MG63 (cell line): ENCODE data around the gene CNOT9. TPM values are rescaled to one million over a fixed set of nuclear protein-coding genes. Genes with fewer than 3 reads are reported as not detected.
"Not testable (repeated sequence)": the region's sequence is repeated elsewhere in the genome, so short reads cannot be mapped to it uniquely, and the experiment has no call there.

Source experiments
- DNase-seq: peaks from one replicate; pipeline ENCODE4 v3.0.0-alpha.2; 2020
- H3K27me3 ChIP-seq: fragments of 250-450 bp; sonication (Bioruptor Pico); 2 replicates; pipeline ENCODE4 v1.5.1; 2020; ENCODE audit warnings: mild to moderate bottlenecking, moderate library complexity
- H3K36me3 ChIP-seq: fragments of 250-450 bp; sonication (Bioruptor Pico); 2 replicates; pipeline ENCODE4 v1.5.1; 2020; ENCODE audit warnings: mild to moderate bottlenecking, moderate library complexity
- H3K4me3 ChIP-seq: fragments of 250-450 bp; sonication (Bioruptor Pico); 2 replicates; pipeline ENCODE4 v1.5.1; 2020; ENCODE audit warnings: mild to moderate bottlenecking, moderate library complexity
- H3K9me3 ChIP-seq: fragments of 250-450 bp; sonication (Bioruptor Pico); 2 replicates; pipeline ENCODE4 v1.5.1; 2020; ENCODE audit warnings: mild to moderate bottlenecking, moderate library complexity
- total RNA-seq: library from RNA; depleted of rRNA; stranded (reverse); fragments of >200 nt; shearing (Covaris generic); gene quantifications from 2 replicates; pipeline ENCODE4 v1.2.3, GENCODE V29; 2014; ENCODE audit warnings: low replicate concordance; rRNA removed

CNOT9 gene
- 115 and 131 TPM in 2 replicates for total RNA-seq

- Histone ChIP-seq H3K9me3 (no peaks in the 10 kb centered on the region), H3K4me3 (peak within 1 kb of the TSS; percentile 90), H3K27me3 (no peaks in the 10 kb centered on the region), H3K36me3 (peaks cover 50% of the 10 kb centered on the region)
- peak; percentile 98 for DNase-seq
These were observed at the start of gene CNOT9, which contains the start of gene USP37 for GRCh38 chr2:218568190-218569037. Gene CNOT9, plus strand, starts transcription at chr2:218568839. Its CDS starts 116 bp downstream, at chr2:218568955. Gene USP37, minus strand, starts transcription at chr2:218568351. Its CDS starts 9,698 bp downstream, at chr2:218558653.

DNA sequence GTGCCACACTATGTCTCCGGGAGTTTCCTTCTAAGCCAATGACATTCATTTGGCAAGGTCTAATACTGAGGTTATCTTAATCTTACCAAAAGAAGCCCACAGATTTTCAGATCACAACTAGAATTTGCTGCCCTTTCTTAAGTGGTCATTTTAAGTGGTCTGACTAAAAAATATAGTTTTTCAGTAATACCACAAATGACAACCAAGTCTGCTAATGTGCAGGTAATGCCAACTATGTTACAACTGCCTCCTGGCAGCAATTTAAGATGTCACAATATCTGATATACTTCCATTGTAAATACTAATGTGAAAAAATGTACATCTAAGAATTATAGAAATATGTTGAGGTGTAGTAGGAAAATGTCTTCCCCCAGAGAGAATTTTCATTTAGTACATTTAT lies 49.8 kb upstream of the CNOT9 start:
- Histone ChIP-seq H3K36me3 (peaks cover 16% of the 10 kb centered on the region), H3K27me3 (no peaks in the 10 kb centered on the region), H3K4me3 (no peak overlapping the region), H3K9me3 (no peaks in the 10 kb centered on the region)
- DNase-seq, result no peak

DNA sequence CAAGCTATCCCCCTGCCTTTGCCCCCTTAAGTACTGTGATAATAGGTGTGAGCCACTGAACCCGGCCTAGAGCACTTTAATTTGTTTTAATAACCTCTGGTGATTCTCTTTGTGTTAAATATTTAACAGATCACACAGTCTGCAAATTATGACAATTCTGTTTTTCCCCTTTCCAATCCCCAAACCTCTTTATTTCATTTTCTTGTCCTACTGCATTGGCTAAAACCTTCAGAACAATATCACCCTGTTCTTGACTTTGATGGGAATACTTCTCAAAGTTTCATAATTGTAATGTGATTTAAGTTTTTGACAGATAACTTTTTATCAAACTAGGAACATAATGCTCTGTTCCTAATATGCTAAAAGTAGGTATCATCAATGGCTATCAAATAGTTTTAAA lies 45.0 kb upstream of the CNOT9 start:
- Histone ChIP-seq H3K36me3 (peaks cover 50% of the 10 kb centered on the region), H3K27me3 (no peaks in the 10 kb centered on the region), H3K9me3 (no peaks in the 10 kb centered on the region; the same call in 1 of the 2 replicates), H3K4me3 (no peak overlapping the region)
- DNase-seq, result no peak

- not testable (repeated sequence) for H3K9me3 ChIP-seq, H3K4me3 ChIP-seq, H3K27me3 ChIP-seq, DNase-seq
- H3K36me3 ChIP-seq, result peaks cover 79% of the 10 kb centered on the region
These were observed 40.2 kb upstream of the CNOT9 start for GRCh38 chr2:218528409-218528808.

DNA sequence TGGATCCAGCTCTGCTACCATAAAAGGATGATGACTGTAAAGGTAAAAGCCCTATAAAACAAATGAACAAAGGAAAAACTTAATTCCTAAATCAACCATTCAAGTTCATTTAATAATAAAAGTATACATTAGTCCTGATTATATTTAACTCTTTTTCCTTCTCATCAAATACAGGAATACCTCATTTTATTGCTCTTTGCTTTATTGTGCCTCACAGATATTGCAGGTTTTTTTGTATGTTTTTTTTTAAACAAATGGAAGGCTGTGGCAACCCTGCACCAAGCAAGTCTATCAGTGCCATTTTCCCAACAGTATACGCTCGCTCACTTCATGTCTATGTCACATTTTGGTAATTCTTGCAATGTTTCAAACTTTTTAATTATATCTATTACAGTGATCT lies 38.6 kb upstream of the CNOT9 start:
- no peak overlapping the region for H3K4me3 ChIP-seq
- H3K36me3 ChIP-seq, result peaks cover 80% of the 10 kb centered on the region
- no peak for DNase-seq
- H3K27me3 ChIP-seq, result no peaks in the 10 kb centered on the region
- H3K9me3 ChIP-seq, result no peaks in the 10 kb centered on the region; the same call in 1 of the 2 replicates

DNA sequence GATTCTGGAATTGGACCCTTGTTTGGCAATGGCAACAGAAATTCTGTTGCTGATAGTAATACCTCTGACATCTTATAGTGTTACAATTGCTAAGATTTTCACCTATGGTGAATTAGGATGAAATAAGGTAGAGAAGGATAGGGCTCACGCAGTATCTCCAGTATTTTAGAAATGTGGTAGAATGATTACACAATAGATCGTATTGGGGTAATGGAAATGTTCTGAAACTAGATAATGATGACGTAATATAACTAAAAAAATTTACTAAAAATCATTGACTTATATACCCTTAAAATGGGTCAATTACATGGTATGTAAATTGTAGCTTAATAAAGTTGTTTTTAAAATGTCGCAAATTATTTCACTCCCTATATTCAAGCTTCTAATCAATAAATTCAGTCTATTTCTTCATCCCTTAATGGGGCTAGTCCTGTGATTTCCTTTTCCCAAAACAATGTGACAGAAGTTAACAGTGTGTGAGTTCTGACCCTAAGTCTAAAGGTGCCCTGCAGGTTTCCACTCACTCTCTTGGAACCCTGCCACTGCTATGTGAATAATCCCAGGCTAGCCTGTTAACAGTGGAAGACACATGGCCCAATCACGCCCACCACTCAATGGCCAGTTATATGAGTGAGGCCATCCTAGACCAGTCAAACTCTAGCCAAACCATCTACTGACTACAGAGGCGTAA lies 31.7 kb upstream of the CNOT9 start:
- DNase-seq, result peak; percentile 6
- Histone ChIP-seq H3K36me3 (peaks cover 43% of the 10 kb centered on the region), H3K9me3 (no peaks in the 10 kb centered on the region), H3K4me3 (no peak overlapping the region), H3K27me3 (no peaks in the 10 kb centered on the region)

DNA sequence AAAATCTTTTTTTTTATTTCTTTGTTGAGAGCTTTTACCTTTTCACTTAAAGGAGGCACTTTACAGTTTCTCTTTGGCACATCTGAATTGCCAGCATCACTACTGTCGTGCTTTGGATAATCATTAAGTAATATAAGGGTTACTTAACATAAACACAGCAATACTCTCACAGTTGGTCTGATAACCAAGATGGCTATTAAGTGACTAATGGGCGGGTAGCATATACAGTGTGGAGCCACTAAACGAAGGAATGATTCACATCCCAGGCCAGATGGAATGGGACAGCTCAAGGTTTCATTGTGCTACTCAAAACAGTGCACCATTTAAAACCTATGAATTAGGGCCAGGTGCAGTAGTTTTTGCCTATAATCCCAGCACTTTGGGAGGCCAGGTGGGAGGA lies 28.6 kb upstream of the CNOT9 start:
- Histone ChIP-seq H3K36me3 (peaks cover 47% of the 10 kb centered on the region), H3K27me3 (no peaks in the 10 kb centered on the region), H3K9me3 (no peaks in the 10 kb centered on the region), H3K4me3 (no peak overlapping the region)
- DNase-seq, result no peak

DNA sequence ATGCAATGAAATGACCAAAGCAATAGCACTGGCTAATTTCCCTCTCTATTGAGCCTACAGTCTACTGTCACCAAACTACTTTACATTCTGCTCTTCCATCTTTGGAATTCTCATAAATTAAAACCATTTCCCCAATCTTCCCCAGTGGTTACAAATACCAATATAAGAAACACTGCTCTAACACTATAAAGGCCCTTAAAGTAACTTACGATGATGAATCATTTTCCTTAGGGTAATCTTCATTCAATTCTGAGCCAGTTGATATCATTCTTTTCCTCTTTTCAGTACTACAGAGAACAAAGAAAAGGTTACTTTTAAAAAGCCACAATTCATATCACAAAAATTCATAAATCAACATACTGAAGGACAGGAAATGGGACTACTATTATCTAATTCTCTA lies 22.6 kb upstream of the CNOT9 start:
- no peaks in the 10 kb centered on the region for H3K27me3 ChIP-seq
- peaks cover 55% of the 10 kb centered on the region for H3K36me3 ChIP-seq
- no peak overlapping the region for H3K4me3 ChIP-seq
- no peaks in the 10 kb centered on the region for H3K9me3 ChIP-seq
- no peak for DNase-seq

DNA sequence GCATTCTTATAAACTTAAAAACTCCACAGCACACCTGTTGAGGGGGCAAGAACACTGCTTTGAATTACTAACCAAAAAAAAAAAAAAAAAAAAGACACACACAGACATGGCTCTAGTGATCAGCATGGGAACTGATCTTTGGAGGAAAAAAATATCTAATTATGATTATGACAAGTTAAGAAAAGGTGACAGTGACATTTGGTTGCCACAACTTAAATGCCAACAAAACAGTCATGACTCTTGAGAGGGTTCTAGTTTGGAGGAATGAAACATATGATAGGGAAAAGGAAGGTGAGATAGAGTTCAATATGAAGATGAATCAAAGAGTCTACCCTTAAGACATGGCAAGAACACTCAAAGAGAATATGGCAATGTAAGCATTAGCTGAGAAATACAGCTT lies 21.1 kb upstream of the CNOT9 start:
- Histone ChIP-seq H3K27me3 (no peaks in the 10 kb centered on the region), H3K4me3 (no peak overlapping the region), H3K9me3 (no peaks in the 10 kb centered on the region), H3K36me3 (peaks cover 54% of the 10 kb centered on the region)
- DNase-seq, result no peak

GRCh38 chr2:218547978-218548377 lies 20.7 kb upstream of the CNOT9 start:
- no peak overlapping the region for H3K4me3 ChIP-seq
- DNase-seq, result no peak
- no peaks in the 10 kb centered on the region for H3K27me3 ChIP-seq
- H3K9me3 ChIP-seq, result no peaks in the 10 kb centered on the region
- peaks cover 54% of the 10 kb centered on the region for H3K36me3 ChIP-seq

DNA sequence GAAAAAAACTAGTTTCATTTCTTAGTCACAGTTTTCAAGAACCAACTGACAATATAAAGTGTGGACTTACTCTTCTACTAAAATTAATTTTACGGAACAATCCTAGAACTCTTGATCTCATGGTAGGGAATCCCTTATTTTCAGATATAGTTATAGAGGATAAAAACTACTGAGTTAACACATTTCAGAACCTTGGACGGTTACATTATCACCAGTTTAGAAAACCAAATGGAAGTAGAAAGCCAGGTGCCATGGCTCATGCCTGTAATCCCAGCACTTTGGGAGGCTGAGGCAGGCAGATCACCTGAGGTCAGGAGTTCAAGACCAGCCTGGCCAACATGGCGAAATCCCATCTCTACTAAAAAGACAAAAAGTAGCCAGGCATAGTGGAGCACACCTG lies 14.4 kb upstream of the CNOT9 start:
- not testable (repeated sequence) for DNase-seq
- peaks cover 50% of the 10 kb centered on the region for H3K36me3 ChIP-seq

GRCh38 chr2:218555527-218555926 lies 13.1 kb upstream of the CNOT9 start:
- H3K4me3 ChIP-seq, result no peak overlapping the region
- no peaks in the 10 kb centered on the region for H3K9me3 ChIP-seq
- H3K36me3 ChIP-seq, result peaks cover 59% of the 10 kb centered on the region
- H3K27me3 ChIP-seq, result no peaks in the 10 kb centered on the region
- no peak for DNase-seq

More for the DNA sequence above, 14.4 kb upstream of the CNOT9 start:
- not testable (repeated sequence) for H3K4me3 ChIP-seq, H3K9me3 ChIP-seq, H3K27me3 ChIP-seq

- Histone ChIP-seq H3K9me3 (no peaks in the 10 kb centered on the region), H3K27me3 (no peaks in the 10 kb centered on the region), H3K4me3 (no peak overlapping the region), H3K36me3 (peaks cover 67% of the 10 kb centered on the region)
- no peak for DNase-seq
These were observed 10.7 kb upstream of the CNOT9 start for GRCh38 chr2:218557941-218558340.

DNA sequence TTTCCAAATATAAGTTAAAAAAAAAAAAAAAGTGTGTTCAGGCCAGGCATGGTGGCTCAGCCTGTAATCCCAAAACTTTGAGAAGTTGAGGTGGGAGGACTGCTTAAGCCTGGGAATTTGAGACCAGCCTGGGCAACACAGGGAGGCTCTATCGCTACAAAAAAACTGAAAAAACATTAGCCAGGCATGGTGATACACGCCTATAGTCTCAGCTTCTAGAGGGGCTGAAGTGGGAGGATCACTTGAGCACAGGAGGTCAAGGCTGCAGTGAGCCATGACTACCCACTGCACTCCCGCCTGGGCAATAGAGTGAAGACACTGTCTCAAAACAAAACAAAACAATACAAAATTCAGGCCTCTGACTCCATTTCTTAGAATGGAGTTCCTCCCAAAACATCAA lies 9.7 kb upstream of the CNOT9 start:
- Histone ChIP-seq H3K36me3 (peaks cover 64% of the 10 kb centered on the region), H3K27me3 (no peaks in the 10 kb centered on the region), H3K4me3 (no peak overlapping the region), H3K9me3 (no peaks in the 10 kb centered on the region)
- DNase-seq, result no peak

- H3K27me3 ChIP-seq, result no peaks in the 10 kb centered on the region
- H3K36me3 ChIP-seq, result peaks cover 58% of the 10 kb centered on the region
- no peak for DNase-seq
- H3K9me3 ChIP-seq, result no peaks in the 10 kb centered on the region
- no peak overlapping the region for H3K4me3 ChIP-seq
These were observed 4.6 kb upstream of the CNOT9 start for GRCh38 chr2:218564056-218564455.

- no peaks in the 10 kb centered on the region for H3K27me3 ChIP-seq
- no peak for DNase-seq
- H3K9me3 ChIP-seq, result no peaks in the 10 kb centered on the region
- H3K4me3 ChIP-seq, result no peak overlapping the region
- peaks cover 52% of the 10 kb centered on the region for H3K36me3 ChIP-seq
These were observed 2.3 kb upstream of the CNOT9 start for GRCh38 chr2:218566296-218566695.

DNA sequence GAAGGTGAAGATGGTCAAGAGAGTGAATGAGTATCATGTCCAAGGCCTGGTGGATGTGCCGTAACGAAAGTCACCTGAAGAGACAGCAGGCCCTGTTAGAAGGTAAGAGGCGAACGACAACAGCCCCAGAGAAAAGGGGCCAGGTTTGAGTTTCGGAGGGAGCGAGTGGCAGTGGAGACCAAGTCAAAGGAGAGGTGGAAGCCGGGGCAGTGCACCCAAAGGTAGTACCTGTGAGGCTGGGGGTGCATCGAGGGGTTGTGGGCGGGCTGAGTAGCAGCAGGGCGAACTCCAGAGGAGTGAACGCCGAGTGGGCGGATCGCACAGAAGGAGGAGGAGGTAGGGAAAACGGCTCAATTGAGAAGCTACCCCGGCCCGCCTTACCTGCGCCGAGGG lies 846 bp upstream of the CNOT9 start:
- no peaks in the 10 kb centered on the region for H3K9me3 ChIP-seq
- H3K4me3 ChIP-seq, result peak overlapping the region; percentile 90
- DNase-seq, result no peak
- no peaks in the 10 kb centered on the region for H3K27me3 ChIP-seq
- peaks cover 50% of the 10 kb centered on the region for H3K36me3 ChIP-seq
